Measurements from ENCODE around the gene CYP26B1. TPM values are rescaled to one million over a fixed set of nuclear protein-coding genes. Genes with fewer than 3 reads are reported as not detected.
"Not testable (repeated sequence)": the region's sequence is repeated elsewhere in the genome, so short reads cannot be mapped to it uniquely, and the experiment has no call there.

CYP26B1 gene
- total and polyA plus RNA-seq, 4 donors: 3.6 to 9.8 (median 4.7) TPM

GRCh38 chr2:72090271-72090720 lies 57.4 kb downstream of the CYP26B1 start:
- H3K4me3 ChIP-seq (ENCODE audit: low read depth, low read length): no peak overlapping the region
- H3K27me3 ChIP-seq (ENCODE audit: control insufficient read depth, insufficient read depth, low read length): no peaks in the 10 kb centered on the region
- no peaks in the 10 kb centered on the region for H3K9me3 ChIP-seq (ENCODE audit: control insufficient read depth, insufficient read depth, low read length)
- no peak overlapping the region for H3K27ac ChIP-seq (ENCODE audit: low read depth, low read length)
- H3K36me3 ChIP-seq (ENCODE audit: control insufficient read depth, insufficient read depth, low read length): no peaks in the 10 kb centered on the region
- H3K4me1 ChIP-seq (ENCODE audit: control insufficient read depth, insufficient read depth, low read length): no peaks in the 10 kb centered on the region
- 74% methylated on average over 6 of the region's 8 CpGs for WGBS (ENCODE audit: insufficient coverage)
- no peak for DNase-seq (ENCODE audit: low read depth in 4 of 6, low spot score in 6 of 6)

- WGBS (ENCODE audit: insufficient coverage): 72% methylated on average over 8 of the region's 13 CpGs
- Histone ChIP-seq H3K27me3 (ENCODE audit: control insufficient read depth, insufficient read depth, low read length) (no peaks in the 10 kb centered on the region), H3K36me3 (ENCODE audit: control insufficient read depth, insufficient read depth, low read length) (no peaks in the 10 kb centered on the region), H3K4me1 (ENCODE audit: control insufficient read depth, insufficient read depth, low read length) (no peaks in the 10 kb centered on the region), H3K4me3 (ENCODE audit: low read depth, low read length) (no peak overlapping the region), H3K27ac (ENCODE audit: low read depth, low read length) (no peak overlapping the region), H3K9me3 (ENCODE audit: control insufficient read depth, insufficient read depth, low read length) (no peaks in the 10 kb centered on the region)
- no peak for DNase-seq (ENCODE audit: low read depth in 4 of 6, low spot score in 6 of 6)
Measured at GRCh38 chr2:72089537-72089936, 58.1 kb downstream of the CYP26B1 start.

- H3K9me3 ChIP-seq (ENCODE audit: control insufficient read depth, insufficient read depth, low read length): no peaks in the 10 kb centered on the region
- DNase-seq (ENCODE audit: low read depth in 4 of 6, low spot score in 6 of 6): no peak
- H3K4me3 ChIP-seq (ENCODE audit: low read depth, low read length): no peak overlapping the region
- H3K27me3 ChIP-seq (ENCODE audit: control insufficient read depth, insufficient read depth, low read length): no peaks in the 10 kb centered on the region
- H3K4me1 ChIP-seq (ENCODE audit: control insufficient read depth, insufficient read depth, low read length): no peaks in the 10 kb centered on the region
- WGBS (ENCODE audit: insufficient coverage): 89% methylated on average over 4 of the region's 4 CpGs
- no peaks in the 10 kb centered on the region for H3K36me3 ChIP-seq (ENCODE audit: control insufficient read depth, insufficient read depth, low read length)
- no peak overlapping the region for H3K27ac ChIP-seq (ENCODE audit: low read depth, low read length)
Measured at GRCh38 chr2:72089028-72089427, 58.6 kb downstream of the CYP26B1 start.

- not testable (repeated sequence) for H3K27ac ChIP-seq (ENCODE audit: low read depth, low read length); H3K36me3 ChIP-seq (ENCODE audit: control insufficient read depth, insufficient read depth, low read length); DNase-seq (ENCODE audit: low read depth in 4 of 6, low spot score in 6 of 6); H3K9me3 ChIP-seq (ENCODE audit: control insufficient read depth, insufficient read depth, low read length); H3K27me3 ChIP-seq (ENCODE audit: control insufficient read depth, insufficient read depth, low read length); H3K4me1 ChIP-seq (ENCODE audit: control insufficient read depth, insufficient read depth, low read length); H3K4me3 ChIP-seq (ENCODE audit: low read depth, low read length)
- WGBS (ENCODE audit: insufficient coverage): 75% methylated on average over 20 of the region's 41 CpGs
Measured at GRCh38 chr2:72086871-72087633, 60.6 kb downstream of the CYP26B1 start.

- Histone ChIP-seq H3K4me3 (ENCODE audit: low read depth, low read length) (no peak overlapping the region), H3K27me3 (ENCODE audit: control insufficient read depth, insufficient read depth, low read length) (no peaks in the 10 kb centered on the region), H3K27ac (ENCODE audit: low read depth, low read length) (no peak overlapping the region), H3K9me3 (ENCODE audit: control insufficient read depth, insufficient read depth, low read length) (no peaks in the 10 kb centered on the region), H3K36me3 (ENCODE audit: control insufficient read depth, insufficient read depth, low read length) (no peaks in the 10 kb centered on the region), H3K4me1 (ENCODE audit: control insufficient read depth, insufficient read depth, low read length) (no peaks in the 10 kb centered on the region)
- DNase-seq (ENCODE audit: low read depth in 4 of 6, low spot score in 6 of 6): no peak
- WGBS (ENCODE audit: insufficient coverage): 77% methylated on average over 2 of the region's 2 CpGs
Measured at GRCh38 chr2:72085513-72085912, 62.1 kb downstream of the CYP26B1 start.

GRCh38 chr2:72085036-72085435 lies 62.6 kb downstream of the CYP26B1 start:
- Histone ChIP-seq H3K4me3 (ENCODE audit: low read depth, low read length) (no peak overlapping the region), H3K9me3 (ENCODE audit: control insufficient read depth, insufficient read depth, low read length) (no peaks in the 10 kb centered on the region), H3K27me3 (ENCODE audit: control insufficient read depth, insufficient read depth, low read length) (no peaks in the 10 kb centered on the region), H3K36me3 (ENCODE audit: control insufficient read depth, insufficient read depth, low read length) (no peaks in the 10 kb centered on the region), H3K27ac (ENCODE audit: low read depth, low read length) (no peak overlapping the region), H3K4me1 (ENCODE audit: control insufficient read depth, insufficient read depth, low read length) (no peaks in the 10 kb centered on the region)
- 97% methylated on average over 7 of the region's 10 CpGs for WGBS (ENCODE audit: insufficient coverage)
- DNase-seq (ENCODE audit: low read depth in 4 of 6, low spot score in 6 of 6): no peak

GRCh38 chr2:72084584-72084976 lies 63.1 kb downstream of the CYP26B1 start:
- H3K4me1 ChIP-seq (ENCODE audit: control insufficient read depth, insufficient read depth, low read length): no peaks in the 10 kb centered on the region
- H3K9me3 ChIP-seq (ENCODE audit: control insufficient read depth, insufficient read depth, low read length): no peaks in the 10 kb centered on the region
- no peaks in the 10 kb centered on the region for H3K36me3 ChIP-seq (ENCODE audit: control insufficient read depth, insufficient read depth, low read length)
- H3K27ac ChIP-seq (ENCODE audit: low read depth, low read length): no peak overlapping the region
- 64% methylated on average over 6 of the region's 6 CpGs for WGBS (ENCODE audit: insufficient coverage)
- H3K4me3 ChIP-seq (ENCODE audit: low read depth, low read length): no peak overlapping the region
- DNase-seq (ENCODE audit: low read depth in 4 of 6, low spot score in 6 of 6): no peak
- no peaks in the 10 kb centered on the region for H3K27me3 ChIP-seq (ENCODE audit: control insufficient read depth, insufficient read depth, low read length)

GRCh38 chr2:72083751-72084583 lies 63.7 kb downstream of the CYP26B1 start:
- Histone ChIP-seq H3K36me3 (ENCODE audit: control insufficient read depth, insufficient read depth, low read length) (no peaks in the 10 kb centered on the region), H3K9me3 (ENCODE audit: control insufficient read depth, insufficient read depth, low read length) (no peaks in the 10 kb centered on the region), H3K4me1 (ENCODE audit: control insufficient read depth, insufficient read depth, low read length) (no peaks in the 10 kb centered on the region), H3K27me3 (ENCODE audit: control insufficient read depth, insufficient read depth, low read length) (no peaks in the 10 kb centered on the region), H3K4me3 (ENCODE audit: low read depth, low read length) (no peak overlapping the region), H3K27ac (ENCODE audit: low read depth, low read length) (no peak overlapping the region)
- no peak for DNase-seq (ENCODE audit: low read depth in 4 of 6, low spot score in 6 of 6)
- WGBS (ENCODE audit: insufficient coverage): 86% methylated on average over 22 of the region's 24 CpGs

- Histone ChIP-seq H3K27ac (ENCODE audit: low read depth, low read length) (no peak overlapping the region), H3K4me3 (ENCODE audit: low read depth, low read length) (no peak overlapping the region), H3K27me3 (ENCODE audit: control insufficient read depth, insufficient read depth, low read length) (no peaks in the 10 kb centered on the region), H3K36me3 (ENCODE audit: control insufficient read depth, insufficient read depth, low read length) (no peaks in the 10 kb centered on the region), H3K4me1 (ENCODE audit: control insufficient read depth, insufficient read depth, low read length) (no peaks in the 10 kb centered on the region), H3K9me3 (ENCODE audit: control insufficient read depth, insufficient read depth, low read length) (no peaks in the 10 kb centered on the region)
- no peak for DNase-seq (ENCODE audit: low read depth in 4 of 6, low spot score in 6 of 6)
- WGBS (ENCODE audit: insufficient coverage): 93% methylated on average over 17 of the region's 17 CpGs
Measured at GRCh38 chr2:72082887-72083286, 64.8 kb downstream of the CYP26B1 start.

Data from spinal cord (tissue), 10 donors.